Stimulated activated naive CD4-positive, alpha-beta T cell (primary cell): ENCODE data around the gene PI4K2B.
"Not testable (repeated sequence)": the region's sequence is repeated elsewhere in the genome, so short reads cannot be mapped to it uniquely, and the experiment has no call there.

Experiments
- DNase-seq, 6 experiments: peaks; one replicate each; lab custom pipeline; 2025; lab: John Stamatoyannopoulos, UW

Gene PI4K2B

DNA sequence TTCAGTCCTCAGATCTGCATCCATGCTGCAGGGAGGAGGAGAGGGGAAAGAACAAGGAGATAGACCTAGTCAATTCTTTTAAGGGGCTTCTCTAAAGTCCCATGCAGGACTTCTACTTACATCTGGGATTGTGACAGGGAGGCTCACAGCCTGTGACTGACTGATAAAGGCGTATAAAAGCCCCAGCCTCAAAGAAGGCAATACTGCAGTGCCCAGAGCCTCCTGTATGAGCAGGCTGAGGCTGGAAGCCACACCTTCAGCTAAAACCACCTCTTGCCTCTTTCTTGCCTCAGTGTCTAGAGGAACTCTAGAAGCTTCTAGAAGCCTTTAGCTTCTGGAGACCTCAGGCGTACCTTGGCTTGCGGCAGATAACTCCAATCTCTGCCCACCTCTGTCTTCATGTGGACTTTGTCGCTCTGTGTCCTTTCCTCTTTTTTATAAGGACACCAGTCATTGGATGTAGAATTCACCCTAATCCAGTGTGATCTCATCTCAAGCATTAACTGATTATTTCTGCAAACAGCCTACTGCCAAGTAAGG lies 72.8 kb downstream of the PI4K2B start:
- DNase-seq: no peak

- DNase-seq: no peak
Measured at GRCh38 chr4:25307596-25307995, 73.8 kb downstream of the PI4K2B start.

DNA sequence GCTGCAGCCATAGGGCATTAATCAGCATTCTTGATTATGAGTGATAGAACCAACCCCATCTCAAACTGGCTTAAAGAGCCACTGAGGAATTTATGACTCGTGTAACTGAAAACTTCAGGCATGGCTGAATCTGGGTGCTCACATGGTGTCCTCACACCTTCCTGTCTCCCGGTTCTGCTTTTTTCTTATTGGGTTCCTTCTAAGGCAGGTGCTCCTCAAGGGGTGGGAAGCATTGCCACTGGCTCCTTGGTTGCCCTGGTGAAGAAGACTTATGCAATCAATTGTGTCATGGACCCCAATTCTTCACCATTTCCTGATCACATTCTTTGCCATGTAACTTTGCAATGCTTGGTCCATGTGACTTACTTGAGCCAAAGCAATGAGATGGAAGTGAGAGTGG lies 74.5 kb downstream of the PI4K2B start:
- DNase-seq: no peak

DNA sequence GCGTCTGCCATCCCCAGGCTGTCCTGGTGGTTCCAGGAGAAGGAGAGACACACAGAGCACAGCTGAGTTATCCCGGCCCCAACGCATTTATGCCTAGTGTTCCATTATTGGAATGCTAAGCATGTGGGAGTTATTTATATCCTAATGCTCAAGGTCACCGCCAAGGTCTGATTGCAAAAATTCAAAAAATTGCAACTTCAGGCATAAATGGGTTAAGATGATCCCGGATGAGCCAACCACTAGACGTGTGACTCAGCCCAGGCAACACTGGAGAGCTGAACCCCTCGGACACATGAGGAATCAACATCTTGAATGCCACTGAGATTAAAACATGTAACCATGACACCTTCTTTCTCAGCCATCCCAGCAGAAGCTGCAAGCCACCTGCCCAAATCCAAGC lies 74.9 kb downstream of the PI4K2B start:
- DNase-seq: no peak

DNA sequence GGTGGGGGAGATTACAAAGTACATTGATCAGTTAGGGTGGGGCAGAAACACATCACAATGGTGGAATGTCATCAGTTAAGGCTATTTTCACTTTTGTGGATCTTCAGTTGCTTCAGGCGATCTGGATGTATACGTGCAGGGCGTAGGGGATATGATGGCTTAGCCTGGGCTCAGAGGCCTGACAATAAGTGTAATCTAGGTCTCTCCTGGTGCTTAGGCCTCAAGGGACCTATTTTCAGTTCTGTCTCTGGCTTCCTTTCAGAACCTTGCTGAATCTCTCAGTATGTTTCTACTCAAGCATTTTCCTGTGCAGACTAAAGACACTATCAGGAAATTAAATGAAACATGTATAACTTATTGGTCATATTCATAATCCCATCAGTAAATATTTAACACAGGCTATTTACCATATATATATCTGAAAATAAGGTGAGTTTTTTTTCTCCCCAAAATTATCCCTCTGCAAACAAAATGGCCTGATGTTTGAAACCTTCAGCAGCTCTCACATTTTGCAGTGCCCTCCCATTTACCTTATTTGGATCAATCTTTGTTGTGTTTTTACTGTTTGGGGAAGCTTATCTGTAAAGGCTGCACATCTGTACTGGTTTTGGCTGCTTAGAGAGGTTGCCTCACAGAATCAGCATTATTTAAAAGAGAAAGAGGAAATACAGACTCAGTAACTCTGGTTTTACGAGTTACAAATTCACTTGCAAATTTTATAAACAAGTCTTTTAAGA lies 76.4 kb downstream of the PI4K2B start:
- no peak for DNase-seq

GRCh38 chr4:25310803-25311166 lies 77.0 kb downstream of the PI4K2B start:
- no peak for DNase-seq

DNA sequence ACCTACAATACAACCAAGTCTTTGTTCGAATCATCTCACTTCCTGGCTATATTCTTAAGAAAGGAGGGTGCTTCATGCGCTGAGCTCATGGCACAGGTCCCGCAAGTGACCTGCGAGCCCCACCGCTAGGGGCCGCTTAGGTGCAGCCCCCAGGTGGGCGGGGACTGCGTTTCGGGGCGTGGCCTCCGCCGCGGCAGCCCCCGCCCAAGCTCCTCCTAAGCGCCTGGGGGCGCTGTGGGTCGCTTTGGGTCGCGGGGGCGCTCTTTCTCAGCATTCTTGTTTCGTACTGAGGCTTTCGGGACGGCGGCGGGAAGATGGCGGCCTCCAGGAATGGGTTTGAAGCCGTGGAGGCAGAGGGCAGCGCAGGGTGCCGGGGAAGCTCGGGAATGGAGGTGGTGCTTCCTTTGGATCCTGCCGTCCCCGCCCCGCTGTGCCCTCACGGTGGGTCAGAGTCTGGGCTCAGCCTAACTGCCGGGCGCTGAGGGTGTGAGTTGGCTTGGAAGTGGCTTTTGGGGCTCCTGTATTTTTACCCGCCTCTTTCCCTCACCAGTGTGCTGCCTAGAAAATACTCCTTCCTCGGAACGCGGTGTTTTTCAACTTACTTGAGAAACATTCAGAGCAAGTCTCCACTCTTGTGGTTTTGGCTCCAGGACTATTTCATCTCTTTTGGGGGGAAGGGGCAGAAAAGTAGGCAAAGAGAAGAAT lies 78.8 kb downstream of the PI4K2B start, which contains the start of gene ZCCHC4:
Gene ZCCHC4, plus strand, starts transcription at position 279 of the 705 bp plus-strand sequence. Its CDS starts 36 bp downstream, at position 315.
- DNase-seq: peak; percentile 84 to 94 (median 88)

GRCh38 chr4:25313201-25313895 lies 79.5 kb downstream of the PI4K2B start:
- DNase-seq: no peak

- no peak for DNase-seq
Measured at GRCh38 chr4:25320336-25320735, 86.5 kb downstream of the PI4K2B start.

DNA sequence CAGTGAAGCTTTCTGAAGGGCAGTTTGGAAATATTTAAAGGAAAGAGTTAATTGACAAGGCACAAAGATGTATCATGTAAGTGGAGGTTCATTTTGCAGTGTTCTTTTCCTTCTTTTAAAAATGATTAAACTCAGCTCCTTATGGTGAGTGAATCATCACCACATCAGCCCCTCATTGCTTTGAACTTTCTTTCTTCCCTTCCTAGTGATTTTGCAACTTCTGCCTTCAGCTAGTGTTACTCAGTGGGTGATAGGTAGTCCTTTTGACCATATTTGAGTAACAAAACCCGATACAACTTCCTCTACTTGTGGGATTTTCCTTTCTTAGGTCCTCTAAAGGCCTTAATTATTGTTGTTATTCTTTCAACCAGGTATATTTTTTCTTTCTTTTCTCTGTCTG lies 86.9 kb downstream of the PI4K2B start:
- DNase-seq: no peak

DNA sequence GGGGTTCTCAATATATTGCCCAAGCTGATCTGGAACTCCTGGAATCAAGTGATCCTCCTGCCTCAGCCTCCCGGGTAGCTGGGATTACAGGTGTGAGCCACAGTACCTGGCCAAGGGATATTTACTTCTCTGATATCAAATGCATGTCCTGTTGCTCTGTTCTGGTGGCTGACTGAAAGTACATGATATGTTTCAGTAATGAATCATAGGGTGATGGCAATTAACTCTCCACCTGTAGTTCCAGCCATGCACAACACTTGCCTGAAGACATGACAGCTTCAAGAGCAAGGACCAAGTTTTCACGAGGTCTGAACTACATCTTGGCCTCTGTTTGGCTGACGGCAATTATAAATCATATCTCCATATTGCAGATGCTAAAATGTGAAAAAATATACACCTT lies 87.9 kb downstream of the PI4K2B start:
- no peak for DNase-seq

- not testable (repeated sequence) for DNase-seq
Measured at GRCh38 chr4:25328463-25328862, 94.6 kb downstream of the PI4K2B start.
